ENCODE results near the gene RPL29. TPM values are rescaled to one million over a fixed set of nuclear protein-coding genes. Genes with fewer than 3 reads are reported as not detected.
"Not testable (repeated sequence)": the region's sequence is repeated elsewhere in the genome, so short reads cannot be mapped to it uniquely, and the experiment has no call there.

Gene RPL29
- total RNA-seq, 1 donor from 2014 or later: 810 TPM

GRCh38 chr3:51997935-51998596 is 2.4 kb upstream of the RPL29 start:
- no peaks in the 10 kb centered on the region for H3K9me3 ChIP-seq
- ATAC-seq (peak; percentile 2), DNase-seq (no peak)
- H3K27ac ChIP-seq: no peak overlapping the region
- no peaks in the 10 kb centered on the region for H3K27me3 ChIP-seq
- H3K36me3 ChIP-seq: peaks cover 21% of the 10 kb centered on the region
- H3K4me1 ChIP-seq: peaks cover 11% of the 10 kb centered on the region
- intact Hi-C loops (cut with DNase I): no loop called here
- TF ChIP-seq, protein P1, sequence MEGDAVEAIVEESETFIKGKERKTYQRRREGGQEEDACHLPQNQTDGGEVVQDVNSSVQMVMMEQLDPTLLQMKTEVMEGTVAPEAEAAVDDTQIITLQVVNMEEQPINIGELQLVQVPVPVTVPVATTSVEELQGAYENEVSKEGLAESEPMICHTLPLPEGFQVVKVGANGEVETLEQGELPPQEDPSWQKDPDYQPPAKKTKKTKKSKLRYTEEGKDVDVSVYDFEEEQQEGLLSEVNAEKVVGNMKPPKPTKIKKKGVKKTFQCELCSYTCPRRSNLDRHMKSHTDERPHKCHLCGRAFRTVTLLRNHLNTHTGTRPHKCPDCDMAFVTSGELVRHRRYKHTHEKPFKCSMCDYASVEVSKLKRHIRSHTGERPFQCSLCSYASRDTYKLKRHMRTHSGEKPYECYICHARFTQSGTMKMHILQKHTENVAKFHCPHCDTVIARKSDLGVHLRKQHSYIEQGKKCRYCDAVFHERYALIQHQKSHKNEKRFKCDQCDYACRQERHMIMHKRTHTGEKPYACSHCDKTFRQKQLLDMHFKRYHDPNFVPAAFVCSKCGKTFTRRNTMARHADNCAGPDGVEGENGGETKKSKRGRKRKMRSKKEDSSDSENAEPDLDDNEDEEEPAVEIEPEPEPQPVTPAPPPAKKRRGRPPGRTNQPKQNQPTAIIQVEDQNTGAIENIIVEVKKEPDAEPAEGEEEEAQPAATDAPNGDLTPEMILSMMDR (IDR thresholded peaks at IDR 0.05): no peak
- no peak overlapping the region for H3K4me3 ChIP-seq

DNA sequence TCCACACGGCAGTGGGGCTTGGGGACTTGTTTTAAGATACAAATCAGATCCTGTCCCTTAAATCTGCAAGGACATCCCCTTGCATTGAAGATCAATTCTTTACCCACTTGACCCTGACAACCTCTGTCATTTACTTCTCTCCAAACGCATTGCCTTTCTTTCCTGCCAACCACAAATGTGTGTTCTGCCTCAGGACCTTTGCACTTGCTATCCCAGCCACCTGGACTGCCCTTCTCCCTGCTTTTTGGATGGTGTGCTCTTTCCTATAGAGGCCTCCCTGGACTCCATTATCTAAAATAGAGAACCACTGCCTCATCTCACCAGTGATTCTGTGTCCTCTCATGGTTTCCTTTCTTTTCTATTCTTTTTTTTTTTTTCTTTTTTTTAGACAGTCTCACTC is 1.5 kb upstream of the RPL29 start:
- ATAC-seq: no peak
- TF ChIP-seq, protein P1 (IDR thresholded peaks at IDR 0.05): no peak
- intact Hi-C loops (cut with DNase I): no loop called here
- H3K9me3 ChIP-seq: no peaks in the 10 kb centered on the region
- H3K27me3 ChIP-seq: no peaks in the 10 kb centered on the region
- no peak overlapping the region for H3K4me3 ChIP-seq
- no peak for DNase-seq
- peaks cover 11% of the 10 kb centered on the region for H3K4me1 ChIP-seq
- no peak overlapping the region for H3K27ac ChIP-seq
- peaks cover 30% of the 10 kb centered on the region for H3K36me3 ChIP-seq

DNA sequence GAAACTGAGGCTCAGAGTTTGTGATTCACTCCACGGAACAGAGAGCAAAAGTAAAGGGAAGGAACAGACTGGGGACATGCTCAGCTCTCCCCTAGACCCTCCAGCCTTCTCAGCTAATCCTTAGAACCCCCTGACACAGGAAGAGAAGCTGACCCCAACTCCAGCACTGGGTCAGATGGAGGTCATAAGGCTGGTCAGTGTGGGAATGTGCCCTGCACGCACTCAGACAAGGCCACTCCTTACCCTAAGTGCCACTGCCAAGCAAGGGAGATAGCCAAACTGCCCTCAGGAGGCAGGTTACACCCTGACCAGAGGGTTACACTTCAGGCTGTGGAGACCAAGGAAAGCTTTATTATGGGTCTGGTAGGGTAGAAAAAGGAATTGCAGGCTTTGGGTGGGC is 1.2 kb downstream of the RPL29 start:
- peak overlapping the region; percentile 91 for H3K27ac ChIP-seq

GRCh38 chr3:51993657-51994056 is 2.0 kb downstream of the RPL29 start:
- DNase-seq; ATAC-seq; H3K27ac ChIP-seq; H3K9me3 ChIP-seq; H3K27me3 ChIP-seq; intact Hi-C loops (cut with DNase I); H3K4me3 ChIP-seq: not testable (repeated sequence)
- peaks cover 39% of the 10 kb centered on the region for H3K36me3 ChIP-seq
- H3K4me1 ChIP-seq: peaks cover 11% of the 10 kb centered on the region

More for the DNA sequence above, 1.2 kb downstream of the RPL29 start:
- no peaks in the 10 kb centered on the region for H3K9me3 ChIP-seq
- DNase-seq: no peak
- H3K4me3 ChIP-seq: peak overlapping the region; percentile 92
- peaks cover 11% of the 10 kb centered on the region for H3K4me1 ChIP-seq
- intact Hi-C loops (cut with DNase I): no loop called here
- TF ChIP-seq, protein P1 (IDR thresholded peaks at IDR 0.05): no peak
- ATAC-seq: no peak
- H3K27me3 ChIP-seq: no peaks in the 10 kb centered on the region
- H3K36me3 ChIP-seq: peaks cover 39% of the 10 kb centered on the region

- intact Hi-C loops (cut with DNase I): no loop called here
- H3K27ac ChIP-seq: no peak overlapping the region
- H3K36me3 ChIP-seq: peaks cover 39% of the 10 kb centered on the region
- no peak for ATAC-seq
- no peak for DNase-seq
- no peaks in the 10 kb centered on the region for H3K27me3 ChIP-seq
- H3K9me3 ChIP-seq: no peaks in the 10 kb centered on the region
- no peak overlapping the region for H3K4me3 ChIP-seq
- TF ChIP-seq, protein P1 (IDR thresholded peaks at IDR 0.05): no peak
- H3K4me1 ChIP-seq: peaks cover 11% of the 10 kb centered on the region
Observed at GRCh38 chr3:51992017-51992682, 3.5 kb downstream of the RPL29 start.

DNA sequence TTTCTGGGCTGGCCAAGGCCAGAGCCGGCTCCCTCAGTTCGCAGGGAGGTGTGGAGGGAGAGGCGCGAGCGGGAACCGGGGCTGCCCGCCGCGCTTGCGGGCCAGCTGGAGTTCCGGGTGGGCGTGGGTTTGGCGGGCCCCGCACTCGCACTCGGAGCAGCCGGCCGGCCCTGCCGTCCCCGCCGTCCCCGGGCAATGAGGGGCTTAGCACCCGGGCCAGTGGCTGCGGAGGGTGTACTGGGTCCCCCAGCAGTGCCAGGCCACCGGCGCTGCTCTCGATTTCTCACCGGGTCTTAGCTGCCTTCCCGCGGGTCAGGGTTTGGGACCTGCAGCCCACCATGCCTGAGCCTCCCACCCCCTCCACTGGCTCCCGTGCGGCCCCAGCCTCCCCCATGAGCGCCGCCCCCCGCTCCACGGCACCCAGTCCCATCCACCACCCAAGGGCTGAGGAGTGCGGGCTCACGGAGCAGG is 5.2 kb downstream of the RPL29 start:
- DNase-seq; intact Hi-C loops (cut with DNase I); H3K9me3 ChIP-seq; H3K27me3 ChIP-seq; H3K27ac ChIP-seq; ATAC-seq; H3K4me3 ChIP-seq: not testable (repeated sequence)
- Histone ChIP-seq H3K36me3 (peaks cover 39% of the 10 kb centered on the region), H3K4me1 (peaks cover 11% of the 10 kb centered on the region)

All from upper lobe of right lung (tissue), 1 donor.